Fibroblast of pulmonary artery (primary cell): ENCODE data around the gene RNF175.
A peak's percentile ranks its signal among the peaks of the same experiment; 100 is the strongest.

Experiments used
- DNase-seq: peaks from one replicate; pipeline ENCODE4 v3.0.0-alpha.2; 2010; ENCODE audit warnings: low read depth
- H3K4me3 ChIP-seq: replicated peaks from 2 replicates; pipeline ENCODE4 v1.5.1; 2011; ENCODE audit warnings: low read depth, mild to moderate bottlenecking, control low read depth, low read length, moderate library complexity
- CTCF ChIP-seq: IDR thresholded peaks from 2 replicates; pipeline ENCODE4 v1.5.1; 2011; ENCODE audit warnings: mild to moderate bottlenecking, control low read depth, low read length, inconsistent platforms; ENCODE audit errors: missing control alignments

The RNF175 gene

GRCh38 chr4:153684971-153685371 lies 74.9 kb downstream of the RNF175 start:
- H3K4me3 ChIP-seq = peak overlapping the region; percentile 55
- no peak for DNase-seq
- TF ChIP-seq CTCF = no peak

GRCh38 chr4:153684182-153684970 lies 75.4 kb downstream of the RNF175 start, which contains the start of gene TLR2:
TLR2 (plus strand) TSS chr4:153684280; CDS start chr4:153702908, 18,628 bp downstream.
- no peak for TF ChIP-seq CTCF
- peak within 1 kb of the TSS; percentile 55 for H3K4me3 ChIP-seq
- peak; percentile 9 for DNase-seq

- TF ChIP-seq CTCF = no peak
- peak overlapping the region; percentile 55 for H3K4me3 ChIP-seq
- DNase-seq = no peak
These were observed 76.1 kb downstream of the RNF175 start for GRCh38 chr4:153683763-153684181.

- H3K4me3 ChIP-seq = no peak overlapping the region
- TF ChIP-seq CTCF = no peak
- DNase-seq = no peak
These were observed 80.3 kb downstream of the RNF175 start for GRCh38 chr4:153679486-153679885.

- no peak for TF ChIP-seq CTCF
- no peak overlapping the region for H3K4me3 ChIP-seq
- DNase-seq = peak; percentile 87
These were observed 82.8 kb downstream of the RNF175 start for GRCh38 chr4:153676984-153677383.

- no peak for DNase-seq
- no peak for TF ChIP-seq CTCF
- no peak overlapping the region for H3K4me3 ChIP-seq
These were observed 83.3 kb downstream of the RNF175 start for GRCh38 chr4:153676486-153676885.

- DNase-seq = no peak
- TF ChIP-seq CTCF = no peak
- H3K4me3 ChIP-seq = no peak overlapping the region
These were observed 90.0 kb downstream of the RNF175 start for GRCh38 chr4:153669838-153670237.
